HepG2 (cell line): ENCODE data around the gene AXIN2. TPM values are rescaled to one million over a fixed set of nuclear protein-coding genes. Genes with fewer than 3 reads are reported as not detected.
A peak's percentile ranks its signal among the peaks of the same experiment; 100 is the strongest.

ENCODE experiments used
- AHR ChIP-seq: IDR thresholded peaks from 2 replicates; pipeline ENCODE4 v1.6.1; 2018; ENCODE audit warnings: missing genetic modification reagents, missing compliant biosample characterization
- DMTF1 ChIP-seq: sonication (generic); formaldehyde crosslinking; IDR thresholded peaks from 2 replicates; pipeline ENCODE4 v1.4.0; 2020; ENCODE audit warnings: mild to moderate bottlenecking, missing genetic modification reagents
- FLYWCH1 ChIP-seq: sonication (generic); formaldehyde crosslinking; IDR thresholded peaks from 2 replicates; pipeline ENCODE4 v1.8.1; 2023; ENCODE audit warnings: mild to moderate bottlenecking, missing genetic modification reagents
- FOXC1 ChIP-seq: sonication (generic); formaldehyde crosslinking; IDR thresholded peaks from 2 replicates; pipeline ENCODE4 v1.8.0; 2022; ENCODE audit warnings: mild to moderate bottlenecking, missing genetic modification reagents, borderline replicate concordance
- HDAC2 ChIP-seq: sonication (generic); formaldehyde crosslinking; IDR thresholded peaks from 2 replicates; pipeline ENCODE4 v1.4.0; 2020; ENCODE audit warnings: missing genetic modification reagents
- HMG20B ChIP-seq: conservative IDR thresholded peaks from 2 replicates; pipeline ENCODE4 v1.6.1; 2016; ENCODE audit warnings: missing genetic modification reagents, missing compliant biosample characterization
- PCBP1 ChIP-seq: fragments of 200-400 bp; formaldehyde crosslinking; IDR thresholded peaks from 2 replicates; pipeline ENCODE4 v1.6.1; 2017; ENCODE audit warnings: mild to moderate bottlenecking, low read depth, low read length, borderline replicate concordance
- RFX1 ChIP-seq: fragments of 450-650 bp; IDR thresholded peaks from 2 replicates; pipeline ENCODE4 v1.6.1; 2017
- SMAD1 ChIP-seq: sonication (generic); formaldehyde crosslinking; IDR thresholded peaks from 2 replicates; pipeline ENCODE4 v1.4.0; 2020; ENCODE audit warnings: missing genetic modification reagents, low read depth, mild to moderate bottlenecking, borderline replicate concordance
- SMC3 ChIP-seq: IDR thresholded peaks from 2 replicates; pipeline ENCODE4 v1.6.1; 2011; ENCODE audit warnings: low read length, improper control_type of control experiment
- ZBTB7B ChIP-seq: sonication (generic); formaldehyde crosslinking; IDR thresholded peaks from 2 replicates; pipeline ENCODE4 v1.4.0; 2020; ENCODE audit warnings: missing genetic modification reagents
- ZFP1 ChIP-seq: IDR thresholded peaks from 2 replicates; pipeline ENCODE4 v1.6.1; 2016
- ZFY ChIP-seq: sonication (generic); formaldehyde crosslinking; IDR thresholded peaks from 2 replicates; pipeline ENCODE4 v1.4.0; 2020; ENCODE audit warnings: missing genetic modification reagents
- ZNF20 ChIP-seq: sonication (generic); formaldehyde crosslinking; IDR thresholded peaks from 2 replicates; pipeline ENCODE4 v1.4.0; 2020; ENCODE audit warnings: mild to moderate bottlenecking, moderate library complexity, missing genetic modification reagents
- ZNF235 ChIP-seq: sonication (generic); formaldehyde crosslinking; IDR thresholded peaks from 2 replicates; pipeline ENCODE4 v1.8.1; 2023; ENCODE audit warnings: mild to moderate bottlenecking, missing genetic modification reagents, borderline replicate concordance
- ZNF550 ChIP-seq: sonication (generic); formaldehyde crosslinking; IDR thresholded peaks from 2 replicates; pipeline ENCODE4 v1.4.0; 2020; ENCODE audit warnings: mild to moderate bottlenecking, missing genetic modification reagents, borderline replicate concordance
- ZNF552 ChIP-seq: sonication (generic); formaldehyde crosslinking; IDR thresholded peaks from 2 replicates; pipeline ENCODE4 v1.9.0; 2022; ENCODE audit warnings: missing genetic modification reagents, mild to moderate bottlenecking, borderline replicate concordance
- ZNF572 ChIP-seq: sonication (generic); formaldehyde crosslinking; IDR thresholded peaks from 2 replicates; pipeline ENCODE4 v1.5.1; 2020; ENCODE audit warnings: mild to moderate bottlenecking, missing genetic modification reagents
- polyA plus RNA-seq, 8 experiments: library from polyadenylated mRNA; depleted of rRNA in 3 of 8; stranded (reverse) in 7 of 8; unstranded in 1 of 8; fragments of >200 nt; fragmentation: Illumina TruSeq in 4 of 8; extraction: Trizol in 4 of 8; gene quantifications; 2 replicates each; pipeline versions ENCODE4 v1.2.1 to v1.2.3, GENCODE V29; 2011 to 2016; ENCODE audit warnings: low read depth in 4 of 8, missing spikeins in 1 of 8, mixed read lengths in 1 of 8; ENCODE audit not compliant: insufficient read depth in 1 of 8
- total RNA-seq, 5 experiments: library from RNA; depleted of rRNA; stranded (reverse); fragments of >200 nt; fragmentation: Illumina TruSeq; extraction: Trizol; gene quantifications; 2 replicates each; pipeline ENCODE4 v1.2.3, GENCODE V29; 2016; ENCODE audit warnings: low read depth in 1 of 5
- TF ChIP-seq, protein P1 (sequence below): sonication (generic); formaldehyde crosslinking; IDR thresholded peaks from 2 replicates; pipeline ENCODE4 v1.5.0; 2020; ENCODE audit warnings: mild to moderate bottlenecking, missing genetic modification reagents, borderline replicate concordance
- TF ChIP-seq, protein P2 (sequence below): sonication (generic); formaldehyde crosslinking; IDR thresholded peaks from 2 replicates; pipeline ENCODE4 v1.4.0; 2020; ENCODE audit warnings: mild to moderate bottlenecking, missing genetic modification reagents
- TF ChIP-seq, protein P3 (sequence below): IDR thresholded peaks from 2 replicates; pipeline ENCODE4 v1.6.1; 2016; ENCODE audit warnings: mild to moderate bottlenecking

The AXIN2 gene
- total and polyA plus RNA-seq, 2 of the 13 experiments (the other 11 are each of a cell fraction or from before 2014, with no cell fraction given), result 58.6 to 63.4 TPM

DNA sequence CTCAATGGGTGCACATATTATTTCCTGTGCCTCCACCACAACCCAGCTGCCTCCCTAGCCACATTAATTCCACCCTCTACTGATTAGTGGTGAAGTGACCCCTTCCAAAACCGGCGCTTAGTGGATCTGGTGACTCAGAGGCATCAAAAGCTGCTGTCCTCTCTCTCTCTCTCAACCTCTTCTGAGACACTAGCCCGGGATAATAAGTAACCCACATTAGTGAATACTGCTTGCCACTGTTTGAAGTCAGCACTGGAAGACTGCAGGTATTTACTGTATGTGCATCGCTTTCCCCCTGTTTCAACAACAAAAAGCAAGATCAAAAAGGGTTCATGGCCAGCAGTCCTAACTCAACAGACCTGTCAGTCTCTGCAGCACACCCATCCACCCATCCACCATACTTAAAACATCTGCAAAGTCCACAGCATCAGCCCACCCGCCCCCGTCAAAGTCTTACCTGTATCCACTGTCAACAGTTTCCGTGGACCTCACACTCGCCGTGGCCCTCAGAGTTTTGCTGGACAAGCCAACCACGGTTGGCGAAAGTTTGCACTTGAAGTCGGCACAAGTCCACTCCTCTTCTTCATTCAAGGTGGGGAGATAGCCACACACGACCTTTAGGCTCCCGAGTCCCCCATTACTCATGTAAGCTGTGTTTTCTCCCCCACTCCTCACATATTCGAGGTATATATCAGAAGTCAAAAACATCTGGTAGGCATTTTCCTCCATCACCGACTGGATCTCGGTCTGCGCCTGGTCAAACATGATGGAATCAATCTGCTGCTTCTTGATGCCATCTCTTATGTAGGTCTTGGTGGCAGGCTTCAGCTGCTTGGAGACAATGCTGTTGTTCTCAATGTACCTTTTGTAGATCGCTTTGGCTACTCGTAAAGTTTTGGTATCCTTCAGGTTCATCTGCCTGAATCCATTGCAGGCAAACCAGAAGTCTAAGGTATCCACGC is 3.8 kb downstream of the AXIN2 start (continued):
- peak; percentile 17; the same call in 1 of the 2 replicates for TF ChIP-seq ZFY (CRISPR knock-in tag)
- peak; percentile 89 for TF ChIP-seq HDAC2
- no peak for TF ChIP-seq ZNF20 (CRISPR knock-in tag)
- no peak for TF ChIP-seq RFX1
- peak; percentile 91 for TF ChIP-seq ZBTB7B (CRISPR knock-in tag)
- 0 out of 2 replicates have a peak, but pooled peaks have one; percentile 41 for TF ChIP-seq FOXC1
- TF ChIP-seq ZNF572 (CRISPR knock-in tag), result 0 out of 2 replicates have a peak, but pooled peaks have one; percentile 66
- TF ChIP-seq FLYWCH1 (CRISPR knock-in tag), result no peak
- TF ChIP-seq ZNF552 (CRISPR knock-in tag), result no peak
- TF ChIP-seq SMAD1, result no peak
- TF ChIP-seq AHR (CRISPR knock-in tag), result no peak
- TF ChIP-seq, protein P1, sequence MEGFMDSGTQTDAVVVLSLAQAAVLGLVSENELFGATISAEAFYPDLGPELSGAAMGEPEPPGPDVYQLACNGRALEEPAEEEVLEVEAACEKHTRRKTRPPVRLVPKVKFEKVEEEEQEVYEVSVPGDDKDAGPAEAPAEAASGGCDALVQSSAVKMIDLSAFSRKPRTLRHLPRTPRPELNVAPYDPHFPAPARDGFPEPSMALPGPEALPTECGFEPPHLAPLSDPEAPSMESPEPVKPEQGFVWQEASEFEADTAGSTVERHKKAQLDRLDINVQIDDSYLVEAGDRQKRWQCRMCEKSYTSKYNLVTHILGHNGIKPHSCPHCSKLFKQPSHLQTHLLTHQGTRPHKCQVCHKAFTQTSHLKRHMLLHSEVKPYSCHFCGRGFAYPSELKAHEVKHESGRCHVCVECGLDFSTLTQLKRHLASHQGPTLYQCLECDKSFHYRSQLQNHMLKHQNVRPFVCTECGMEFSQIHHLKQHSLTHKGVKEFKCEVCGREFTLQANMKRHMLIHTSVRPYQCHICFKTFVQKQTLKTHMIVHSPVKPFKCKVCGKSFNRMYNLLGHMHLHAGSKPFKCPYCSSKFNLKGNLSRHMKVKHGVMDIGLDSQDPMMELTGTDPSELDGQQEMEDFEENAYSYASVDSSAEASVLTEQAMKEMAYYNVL (CRISPR knock-in tag), result peak; percentile 94
- TF ChIP-seq ZNF235 (CRISPR knock-in tag), result no peak
- TF ChIP-seq SMC3, result 0 out of 2 replicates have a peak, but pooled peaks have one; percentile 7
- no peak for TF ChIP-seq ZNF550 (CRISPR knock-in tag)
- TF ChIP-seq, protein P2, sequence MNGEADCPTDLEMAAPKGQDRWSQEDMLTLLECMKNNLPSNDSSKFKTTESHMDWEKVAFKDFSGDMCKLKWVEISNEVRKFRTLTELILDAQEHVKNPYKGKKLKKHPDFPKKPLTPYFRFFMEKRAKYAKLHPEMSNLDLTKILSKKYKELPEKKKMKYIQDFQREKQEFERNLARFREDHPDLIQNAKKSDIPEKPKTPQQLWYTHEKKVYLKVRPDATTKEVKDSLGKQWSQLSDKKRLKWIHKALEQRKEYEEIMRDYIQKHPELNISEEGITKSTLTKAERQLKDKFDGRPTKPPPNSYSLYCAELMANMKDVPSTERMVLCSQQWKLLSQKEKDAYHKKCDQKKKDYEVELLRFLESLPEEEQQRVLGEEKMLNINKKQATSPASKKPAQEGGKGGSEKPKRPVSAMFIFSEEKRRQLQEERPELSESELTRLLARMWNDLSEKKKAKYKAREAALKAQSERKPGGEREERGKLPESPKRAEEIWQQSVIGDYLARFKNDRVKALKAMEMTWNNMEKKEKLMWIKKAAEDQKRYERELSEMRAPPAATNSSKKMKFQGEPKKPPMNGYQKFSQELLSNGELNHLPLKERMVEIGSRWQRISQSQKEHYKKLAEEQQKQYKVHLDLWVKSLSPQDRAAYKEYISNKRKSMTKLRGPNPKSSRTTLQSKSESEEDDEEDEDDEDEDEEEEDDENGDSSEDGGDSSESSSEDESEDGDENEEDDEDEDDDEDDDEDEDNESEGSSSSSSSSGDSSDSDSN (CRISPR knock-in tag), result peak; percentile 68
- TF ChIP-seq DMTF1, result no peak
- TF ChIP-seq, protein P3, sequence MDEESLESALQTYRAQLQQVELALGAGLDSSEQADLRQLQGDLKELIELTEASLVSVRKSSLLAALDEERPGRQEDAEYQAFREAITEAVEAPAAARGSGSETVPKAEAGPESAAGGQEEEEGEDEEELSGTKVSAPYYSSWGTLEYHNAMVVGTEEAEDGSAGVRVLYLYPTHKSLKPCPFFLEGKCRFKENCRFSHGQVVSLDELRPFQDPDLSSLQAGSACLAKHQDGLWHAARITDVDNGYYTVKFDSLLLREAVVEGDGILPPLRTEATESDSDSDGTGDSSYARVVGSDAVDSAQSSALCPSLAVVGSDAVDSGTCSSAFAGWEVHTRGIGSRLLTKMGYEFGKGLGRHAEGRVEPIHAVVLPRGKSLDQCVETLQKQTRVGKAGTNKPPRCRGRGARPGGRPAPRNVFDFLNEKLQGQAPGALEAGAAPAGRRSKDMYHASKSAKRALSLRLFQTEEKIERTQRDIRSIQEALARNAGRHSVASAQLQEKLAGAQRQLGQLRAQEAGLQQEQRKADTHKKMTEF (CRISPR knock-in tag), result peak; percentile 90; the same call in 1 of the 2 replicates
- no peak for TF ChIP-seq PCBP1
- TF ChIP-seq HMG20B (CRISPR knock-in tag), result peak; percentile 93
- TF ChIP-seq ZFP1 (CRISPR knock-in tag), result peak; percentile 57; the same call in 1 of the 2 replicates
